OCI-LY1 (cell line): ENCODE data around the gene NR1I2.

ENCODE experiments used
- EZH2 ChIP-seq: fragments of 200-600 bp; sonication (generic), shearing (Covaris generic); IDR thresholded peaks from 2 replicates; pipeline ENCODE4 v1.8.0; 2017; ENCODE audit warnings: borderline replicate concordance, mixed run types, mild to moderate bottlenecking, antibody characterized with exemption, low read length, moderate library complexity, mixed read lengths
- TF ChIP-seq, protein P1 (sequence below): fragments of 200-600 bp; sonication (generic), shearing (Covaris generic); IDR thresholded peaks from 2 replicates; pipeline ENCODE4 v1.5.1; 2017; ENCODE audit warnings: mild to moderate bottlenecking, antibody characterized with exemption, low read length, moderate library complexity, mixed read lengths

GRCh38 chr3:119762876-119763275 is 19.0 kb upstream of the NR1I2 start:
- TF ChIP-seq, protein P1, sequence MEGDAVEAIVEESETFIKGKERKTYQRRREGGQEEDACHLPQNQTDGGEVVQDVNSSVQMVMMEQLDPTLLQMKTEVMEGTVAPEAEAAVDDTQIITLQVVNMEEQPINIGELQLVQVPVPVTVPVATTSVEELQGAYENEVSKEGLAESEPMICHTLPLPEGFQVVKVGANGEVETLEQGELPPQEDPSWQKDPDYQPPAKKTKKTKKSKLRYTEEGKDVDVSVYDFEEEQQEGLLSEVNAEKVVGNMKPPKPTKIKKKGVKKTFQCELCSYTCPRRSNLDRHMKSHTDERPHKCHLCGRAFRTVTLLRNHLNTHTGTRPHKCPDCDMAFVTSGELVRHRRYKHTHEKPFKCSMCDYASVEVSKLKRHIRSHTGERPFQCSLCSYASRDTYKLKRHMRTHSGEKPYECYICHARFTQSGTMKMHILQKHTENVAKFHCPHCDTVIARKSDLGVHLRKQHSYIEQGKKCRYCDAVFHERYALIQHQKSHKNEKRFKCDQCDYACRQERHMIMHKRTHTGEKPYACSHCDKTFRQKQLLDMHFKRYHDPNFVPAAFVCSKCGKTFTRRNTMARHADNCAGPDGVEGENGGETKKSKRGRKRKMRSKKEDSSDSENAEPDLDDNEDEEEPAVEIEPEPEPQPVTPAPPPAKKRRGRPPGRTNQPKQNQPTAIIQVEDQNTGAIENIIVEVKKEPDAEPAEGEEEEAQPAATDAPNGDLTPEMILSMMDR, result no peak
- no peak for TF ChIP-seq EZH2
